C4-2B (cell line): ENCODE data around the gene LRRFIP1.

Experiments
- CTCF ChIP-seq: fragments of 450-650 bp; conservative IDR thresholded peaks from 2 replicates; pipeline ENCODE4 v1.5.1; 2017; ENCODE audit warnings: mild to moderate bottlenecking
- ZFX ChIP-seq: fragments of 450-650 bp; IDR thresholded peaks from 2 replicates; pipeline ENCODE4 v1.6.1; 2017

- TF ChIP-seq CTCF (no peak), ZFX (no peak)
Measured at GRCh38 chr2:237737196-237737865, 109.9 kb downstream of the LRRFIP1 start.
